Measurements from ENCODE around the gene ACAD8.
A peak's percentile ranks its signal among the peaks of the same experiment; 100 is the strongest.

ACAD8 gene

GRCh38 chr11:134288486-134288885 is 35.1 kb downstream of the ACAD8 start:
- no peaks in the 10 kb centered on the region for H3K36me3 Mint-ChIP-seq

GRCh38 chr11:134289167-134289566 is 35.8 kb downstream of the ACAD8 start:
- Mint-ChIP-seq H3K4me1 (peaks cover under 1% of the 10 kb centered on the region), H3K9me3 (no peaks in the 10 kb centered on the region), H3K36me3 (no peaks in the 10 kb centered on the region), H3K4me3 (no peak overlapping the region), H3K27ac (no peak overlapping the region)
- ATAC-seq, result no peak
- no peak for DNase-seq (ENCODE audit: low spot score in 2 of 2)

More at GRCh38 chr11:134288486-134288885, 35.1 kb downstream of the ACAD8 start:
- no peak for DNase-seq (ENCODE audit: low spot score in 2 of 2)
- no peak for ATAC-seq
- no peak overlapping the region for H3K27ac Mint-ChIP-seq
- no peaks in the 10 kb centered on the region for H3K9me3 Mint-ChIP-seq
- H3K4me3 Mint-ChIP-seq, result no peak overlapping the region
- H3K4me1 Mint-ChIP-seq, result no peaks in the 10 kb centered on the region

GRCh38 chr11:134289789-134290188 is 36.4 kb downstream of the ACAD8 start:
- H3K36me3 Mint-ChIP-seq, result peaks cover 4% of the 10 kb centered on the region
- H3K27ac Mint-ChIP-seq, result no peak overlapping the region
- no peak overlapping the region for H3K4me3 Mint-ChIP-seq
- H3K4me1 Mint-ChIP-seq, result peaks cover 7% of the 10 kb centered on the region
- H3K9me3 Mint-ChIP-seq, result no peaks in the 10 kb centered on the region
- DNase-seq (ENCODE audit: low spot score in 2 of 2) (no peak), ATAC-seq (no peak)

- peaks cover 4% of the 10 kb centered on the region for H3K36me3 Mint-ChIP-seq
- no peak for ATAC-seq
- no peak for DNase-seq (ENCODE audit: low spot score in 2 of 2)
- H3K9me3 Mint-ChIP-seq, result no peaks in the 10 kb centered on the region
- no peak overlapping the region for H3K27ac Mint-ChIP-seq
- peaks cover 7% of the 10 kb centered on the region for H3K4me1 Mint-ChIP-seq
- H3K4me3 Mint-ChIP-seq, result no peak overlapping the region
Observed at GRCh38 chr11:134290646-134291045, 37.3 kb downstream of the ACAD8 start.

GRCh38 chr11:134291196-134291595 is 37.8 kb downstream of the ACAD8 start:
- Mint-ChIP-seq H3K9me3 (no peaks in the 10 kb centered on the region), H3K27ac (no peak overlapping the region), H3K4me3 (no peak overlapping the region), H3K4me1 (peaks cover 7% of the 10 kb centered on the region), H3K36me3 (peaks cover 4% of the 10 kb centered on the region)
- no peak for ATAC-seq
- no peak for DNase-seq (ENCODE audit: low spot score in 2 of 2)

- Mint-ChIP-seq H3K9me3 (no peaks in the 10 kb centered on the region), H3K4me3 (no peak overlapping the region), H3K4me1 (peaks cover 7% of the 10 kb centered on the region), H3K27ac (no peak overlapping the region), H3K36me3 (peaks cover 4% of the 10 kb centered on the region)
- no peak for ATAC-seq
- no peak for DNase-seq (ENCODE audit: low spot score in 2 of 2)
Observed at GRCh38 chr11:134292661-134293060, 39.3 kb downstream of the ACAD8 start.

GRCh38 chr11:134293119-134294113 is 40.0 kb downstream of the ACAD8 start:
- no peak for DNase-seq (ENCODE audit: low spot score in 2 of 2)
- Mint-ChIP-seq H3K9me3 (no peaks in the 10 kb centered on the region), H3K27ac (no peak overlapping the region), H3K36me3 (peaks cover 4% of the 10 kb centered on the region), H3K4me1 (peaks cover 7% of the 10 kb centered on the region), H3K4me3 (no peak overlapping the region)
- no peak for ATAC-seq

GRCh38 chr11:134294664-134295063 is 41.3 kb downstream of the ACAD8 start:
- no peak overlapping the region for H3K27ac Mint-ChIP-seq
- peaks cover 4% of the 10 kb centered on the region for H3K36me3 Mint-ChIP-seq
- DNase-seq (ENCODE audit: low spot score in 2 of 2) (no peak), ATAC-seq (peak; percentile 96)
- H3K4me3 Mint-ChIP-seq, result no peak overlapping the region
- peaks cover 7% of the 10 kb centered on the region for H3K4me1 Mint-ChIP-seq
- H3K9me3 Mint-ChIP-seq, result no peaks in the 10 kb centered on the region

GRCh38 chr11:134312223-134312622 is 58.9 kb downstream of the ACAD8 start:
- Mint-ChIP-seq H3K4me3 (no peak overlapping the region), H3K4me1 (no peaks in the 10 kb centered on the region), H3K9me3 (peaks cover 3% of the 10 kb centered on the region), H3K36me3 (peaks cover 14% of the 10 kb centered on the region), H3K27ac (no peak overlapping the region)
- no peak for DNase-seq (ENCODE audit: low spot score in 2 of 2)
- ATAC-seq, result no peak

GRCh38 chr11:134312807-134313206 is 59.4 kb downstream of the ACAD8 start:
- DNase-seq (ENCODE audit: low spot score in 2 of 2) (no peak), ATAC-seq (no peak)
- peaks cover 3% of the 10 kb centered on the region for H3K9me3 Mint-ChIP-seq
- H3K4me3 Mint-ChIP-seq, result no peak overlapping the region
- H3K27ac Mint-ChIP-seq, result no peak overlapping the region
- no peaks in the 10 kb centered on the region for H3K4me1 Mint-ChIP-seq
- H3K36me3 Mint-ChIP-seq, result peaks cover 11% of the 10 kb centered on the region

- Mint-ChIP-seq H3K4me3 (no peak overlapping the region), H3K36me3 (peaks cover 5% of the 10 kb centered on the region), H3K9me3 (no peaks in the 10 kb centered on the region), H3K4me1 (no peaks in the 10 kb centered on the region), H3K27ac (no peak overlapping the region)
- DNase-seq (ENCODE audit: low spot score in 2 of 2) (no peak), ATAC-seq (no peak)
Observed at GRCh38 chr11:134313379-134313778, 60.0 kb downstream of the ACAD8 start.

- H3K4me1 Mint-ChIP-seq, result no peaks in the 10 kb centered on the region
- H3K9me3 Mint-ChIP-seq, result no peaks in the 10 kb centered on the region
- H3K36me3 Mint-ChIP-seq, result no peaks in the 10 kb centered on the region
- no peak overlapping the region for H3K27ac Mint-ChIP-seq
- DNase-seq (ENCODE audit: low spot score in 2 of 2), result no peak
- H3K4me3 Mint-ChIP-seq, result no peak overlapping the region
- no peak for ATAC-seq
Observed at GRCh38 chr11:134313821-134314607, 60.6 kb downstream of the ACAD8 start.

Measured in stimulated activated effector memory CD8-positive, alpha-beta T cell treated with anti-CD3 and anti-CD28 coated beads, Interleukin-12 subunit alpha, Interleukin-12 subunit beta, amount 100 ng/mL, for 72 hours (primary cell).